22Rv1 (cell line): Measurements from ENCODE around the gene GPC1.

Source experiments
- ZFX ChIP-seq: fragments of 450-650 bp; IDR thresholded peaks from 2 replicates; pipeline ENCODE4 v1.6.1; 2017; ENCODE audit warnings: antibody characterized with exemption, borderline replicate concordance
- TF ChIP-seq, protein P1 (sequence below): fragments of 450-650 bp; IDR thresholded peaks from 2 replicates; pipeline ENCODE4 v1.5.1; 2017; ENCODE audit warnings: mild to moderate bottlenecking

DNA sequence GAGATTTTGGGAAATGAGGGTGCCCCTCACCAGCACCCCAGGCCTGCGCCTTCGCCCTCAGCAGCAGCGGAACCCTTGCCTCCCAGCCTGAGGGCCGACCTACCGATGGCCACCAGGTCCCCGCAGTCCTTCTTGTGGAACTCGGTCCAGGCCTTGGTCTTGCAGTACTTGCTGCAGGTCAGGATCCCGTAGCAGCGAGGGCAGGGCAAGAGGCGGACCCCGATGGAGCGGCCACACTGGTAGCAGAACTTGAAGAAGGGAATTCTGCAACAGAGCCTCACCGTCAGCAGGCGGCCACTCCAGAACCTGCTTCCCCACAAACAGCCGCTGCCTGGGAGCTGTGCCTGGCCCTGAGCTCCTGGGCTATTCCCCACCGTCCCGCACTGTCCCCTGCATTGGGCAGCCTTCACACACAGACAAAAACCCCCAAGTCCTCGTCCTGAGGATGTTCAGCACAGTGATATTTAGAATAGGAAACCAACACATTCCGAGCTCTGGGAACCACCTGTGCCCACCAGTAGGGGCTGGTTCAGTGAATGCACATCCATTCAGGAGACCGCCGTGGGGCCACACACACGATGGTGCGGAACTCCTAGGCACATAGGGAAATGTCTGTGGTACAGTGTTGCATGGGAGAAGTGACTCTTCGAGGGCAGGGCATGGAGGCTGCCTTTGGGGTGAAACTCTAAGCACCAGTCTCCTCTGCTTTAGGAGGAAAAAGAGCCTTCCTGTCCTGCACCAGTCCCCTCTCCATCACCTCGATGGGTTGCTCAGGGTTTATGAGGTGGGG lies 45.6 kb downstream of the GPC1 start:
- TF ChIP-seq, protein P1, sequence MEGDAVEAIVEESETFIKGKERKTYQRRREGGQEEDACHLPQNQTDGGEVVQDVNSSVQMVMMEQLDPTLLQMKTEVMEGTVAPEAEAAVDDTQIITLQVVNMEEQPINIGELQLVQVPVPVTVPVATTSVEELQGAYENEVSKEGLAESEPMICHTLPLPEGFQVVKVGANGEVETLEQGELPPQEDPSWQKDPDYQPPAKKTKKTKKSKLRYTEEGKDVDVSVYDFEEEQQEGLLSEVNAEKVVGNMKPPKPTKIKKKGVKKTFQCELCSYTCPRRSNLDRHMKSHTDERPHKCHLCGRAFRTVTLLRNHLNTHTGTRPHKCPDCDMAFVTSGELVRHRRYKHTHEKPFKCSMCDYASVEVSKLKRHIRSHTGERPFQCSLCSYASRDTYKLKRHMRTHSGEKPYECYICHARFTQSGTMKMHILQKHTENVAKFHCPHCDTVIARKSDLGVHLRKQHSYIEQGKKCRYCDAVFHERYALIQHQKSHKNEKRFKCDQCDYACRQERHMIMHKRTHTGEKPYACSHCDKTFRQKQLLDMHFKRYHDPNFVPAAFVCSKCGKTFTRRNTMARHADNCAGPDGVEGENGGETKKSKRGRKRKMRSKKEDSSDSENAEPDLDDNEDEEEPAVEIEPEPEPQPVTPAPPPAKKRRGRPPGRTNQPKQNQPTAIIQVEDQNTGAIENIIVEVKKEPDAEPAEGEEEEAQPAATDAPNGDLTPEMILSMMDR: no peak
- no peak for TF ChIP-seq ZFX
